ENCODE measurements around the gene UBE2I. TPM values are rescaled to one million over a fixed set of nuclear protein-coding genes. Genes with fewer than 3 reads are reported as not detected.

The UBE2I gene
- polyA plus RNA-seq, 2 of the 4 experiments (the other 2 are of a cell fraction) = 170 to 208 TPM

- 4% methylated on average over 25 of the region's 49 CpGs for WGBS (ENCODE audit: missing lambda C conversion rate)
- FAIRE-seq (peak; percentile 70), ATAC-seq (peak; percentile 68 to 94), DNase-seq (ENCODE audit: low read depth in 1 of 2, low spot score in 1 of 2) (peak; percentile 99 to 100)
- Histone ChIP-seq H3K27ac (no peak overlapping the region), H3K4me3 (peak overlapping the region; percentile 20; the same call in 1 of the 3 replicates), H3K4me2 (peak overlapping the region; percentile 90), H3K9me3 (no peaks in the 10 kb centered on the region), H3K4me1 (peaks cover 14% of the 10 kb centered on the region)
- TF ChIP-seq FOSL2 (IDR thresholded peaks at IDR 0.05) (no peak), FOSL2 (CRISPR knock-in tag; IDR thresholded peaks at IDR 0.05) (no peak), RFX5 (IDR thresholded peaks at IDR 0.05) (no peak), FOXS1 (CRISPR knock-in tag; IDR thresholded peaks at IDR 0.05) (no peak), MAX (IDR thresholded peaks at IDR 0.05) (peak; percentile 18; the same call in 1 of the 2 replicates), CTCF (IDR thresholded peaks at IDR 0.05) (no peak), JUNB (IDR thresholded peaks at IDR 0.05) (no peak), RNF2 (IDR thresholded peaks at IDR 0.05; ENCODE audit: borderline replicate concordance, low read depth) (no peak), HOXA7 (CRISPR knock-in tag; IDR thresholded peaks at IDR 0.05) (no peak), ELK1 (IDR thresholded peaks at IDR 0.05; ENCODE audit: low read depth, low read length) (no peak), E2F6 (IDR thresholded peaks at IDR 0.05; ENCODE audit: borderline replicate concordance, low read depth) (no peak), PBX3 (IDR thresholded peaks at IDR 0.05) (no peak), CBX8 (IDR thresholded peaks at IDR 0.05) (no peak), MAFK (IDR thresholded peaks at IDR 0.05; ENCODE audit: partially characterized antibody) (peak; percentile 86), JUN (IDR thresholded peaks at IDR 0.05) (no peak)
- CTCF ChIA-PET = interaction anchor here (0.8 to 9.4 kb wide), 5 partner anchors 10 to 42 kb away, joined by 3 to 78 read pairs (median 8); partner anchors contain the start of gene BAIAP3
- POLR2A ChIA-PET = interaction anchor here (0.6 kb wide), 3 partner anchors 14 to 36 kb away, joined by 3 to 6 read pairs (median 3); no protein-coding TSS in a partner anchor
Observed at GRCh38 chr16:1342526-1343427, 33.3 kb downstream of the UBE2I start.

GRCh38 chr16:1343428-1344242 lies 34.2 kb downstream of the UBE2I start:
- no peaks in the 10 kb centered on the region for H3K9me3 ChIP-seq
- ChIA-PET POLR2A (no interaction called here), CTCF (interaction anchor here (0.8 to 9.4 kb wide), 5 partner anchors 7 to 43 kb away, joined by 6 to 78 read pairs (median 18); partner anchors contain the start of gene BAIAP3)
- DNase-seq (ENCODE audit: low read depth in 1 of 2, low spot score in 1 of 2) (no peak), ATAC-seq (peak; percentile 0 to 2; a peak in 3 of 6 replicates), FAIRE-seq (no peak)
- no peak overlapping the region for H3K4me3 ChIP-seq
- 66% methylated on average over 39 of the region's 44 CpGs for WGBS (ENCODE audit: missing lambda C conversion rate)
- peak overlapping the region; percentile 90 for H3K4me2 ChIP-seq
- peaks cover 11% of the 10 kb centered on the region for H3K4me1 ChIP-seq
- no peak overlapping the region for H3K27ac ChIP-seq
- no peak for TF ChIP-seq HOXA7 (CRISPR knock-in tag; IDR thresholded peaks at IDR 0.05)
- no peak for TF ChIP-seq NPAS2 (CRISPR knock-in tag; IDR thresholded peaks at IDR 0.05; ENCODE audit: borderline replicate concordance)
- no peak for TF ChIP-seq HDAC2 (IDR thresholded peaks at IDR 0.05)
- TF ChIP-seq ZNF302 (CRISPR knock-in tag; IDR thresholded peaks at IDR 0.05) = no peak
- no peak for TF ChIP-seq POLR2A (IDR thresholded peaks at IDR 0.05; ENCODE audit: low read length)
- TF ChIP-seq USF2 (IDR thresholded peaks at IDR 0.05) = no peak
- TF ChIP-seq HOXB5 (CRISPR knock-in tag; IDR thresholded peaks at IDR 0.05) = no peak
- no peak for TF ChIP-seq E2F6 (IDR thresholded peaks at IDR 0.05; ENCODE audit: borderline replicate concordance, low read depth)
- TF ChIP-seq SREBF2 (IDR thresholded peaks at IDR 0.05) = no peak
- no peak for TF ChIP-seq HMGXB4 (CRISPR knock-in tag; IDR thresholded peaks at IDR 0.05; ENCODE audit: borderline replicate concordance)
- TF ChIP-seq SMC3 (IDR thresholded peaks at IDR 0.05) = no peak
- no peak for TF ChIP-seq ZC3H11A (IDR thresholded peaks at IDR 0.05)
- no peak for TF ChIP-seq HES2 (IDR thresholded peaks at IDR 0.05)
- no peak for TF ChIP-seq EP300 (IDR thresholded peaks at IDR 0.05)
